ENCODE results near the gene LRP1-AS.
A peak's percentile ranks its signal among the peaks of the same experiment; 100 is the strongest.

Gene LRP1-AS

DNA sequence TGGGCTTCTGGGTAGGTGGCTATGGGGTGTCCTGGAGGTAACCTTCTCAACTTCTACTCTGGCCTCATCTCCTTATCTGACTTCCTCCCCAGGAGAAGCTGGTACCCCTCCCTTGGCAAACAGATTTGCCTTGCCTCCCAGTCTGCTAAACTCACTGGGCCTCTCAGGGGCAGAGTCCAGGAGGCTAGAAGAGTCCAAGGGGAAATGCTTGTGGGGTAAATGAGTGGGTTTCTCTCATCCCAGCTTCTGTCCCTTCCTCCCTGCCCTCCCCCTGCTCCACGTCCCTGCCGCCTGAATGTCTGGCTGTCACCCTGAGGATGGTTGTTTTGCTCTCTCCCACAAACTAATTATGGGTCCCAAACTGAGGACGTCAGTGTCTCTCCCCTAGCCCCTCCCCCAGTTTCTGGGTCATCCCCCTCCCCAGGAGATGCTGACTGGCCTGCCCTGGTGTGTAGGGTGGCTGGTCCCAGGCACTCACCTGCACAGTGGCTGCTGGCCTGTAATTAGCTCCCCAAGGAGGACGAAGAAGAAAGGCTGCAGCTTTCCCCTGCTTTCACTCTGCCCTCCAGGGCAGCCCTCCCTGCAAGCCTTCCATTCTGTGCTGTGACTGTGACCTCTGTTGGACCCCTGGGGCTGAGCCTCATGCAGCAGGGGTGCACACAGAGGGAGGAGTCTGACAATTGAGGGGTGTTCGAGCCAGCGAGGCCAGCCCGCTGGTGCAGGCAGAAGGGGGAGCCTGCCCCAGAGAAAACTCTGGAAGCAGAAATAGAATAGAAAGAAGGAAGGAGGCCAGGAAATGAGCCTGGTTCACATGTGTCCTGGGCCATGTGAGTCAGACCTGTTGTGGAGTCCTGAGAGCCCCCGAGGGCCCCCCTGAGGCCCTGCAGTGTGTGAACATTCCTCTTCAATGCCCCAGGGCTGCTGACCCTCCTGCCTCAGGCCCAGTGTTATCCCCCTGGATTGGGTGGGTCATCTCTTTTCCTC is at the start of gene LRP1-AS:
Gene LRP1-AS (minus strand): TSS at position 659 of the 984 bp plus-strand sequence.
- Histone ChIP-seq H3K4me3 (peak within 1 kb of the TSS in 6 of 10 experiments; percentile 30 to 63 (median 44); a peak in 10 of 20 replicates), H3K9ac (peak within 1 kb of the TSS; percentile 23 to 80 (median 76); a peak in 21 of 22 replicates), H3K4me2 (peak within 1 kb of the TSS; percentile 69 to 99 (median 96))

GRCh38 chr12:57196956-57197355 is 49.5 kb upstream of the LRP1-AS start:
- Histone ChIP-seq H3K27me3 (no peaks in the 10 kb centered on the region), H3K4me3 (no peak overlapping the region), H3K27ac (no peak overlapping the region), H3K4me1 (peaks cover 0 to 22% (median 20%) of the 10 kb centered on the region in 10 experiments; a peak in 16 of 20 replicates), H3K9me3 (replicated peaks in 1 of 11) (no peaks in the 10 kb centered on the region), H3K36me3 (peaks cover 33 to 100% (median 56%) of the 10 kb centered on the region in 11 experiments; a peak in 17 of 22 replicates), H4K20me1 (peaks cover 0 to 97% (median 22%) of the 10 kb centered on the region in 11 experiments; a peak in 14 of 22 replicates), H3K4me2 (peak overlapping the region in 3 of 11 experiments; percentile 54 to 76 (median 67); a peak in 4 of 22 replicates), H3K9ac (no peak overlapping the region)
- no peak for TF ChIP-seq Cebpa-rat (IDR thresholded peaks at IDR 0.05)

More for the DNA sequence above, at the start of gene LRP1-AS:
- peaks cover 0 to 52% (median 0%) of the 10 kb centered on the region in 11 experiments; a peak in 6 of 22 replicates for H4K20me1 ChIP-seq
- H3K27me3 ChIP-seq = no peaks in the 10 kb centered on the region
- H3K9me3 ChIP-seq (replicated peaks in 1 of 11) = no peaks in the 10 kb centered on the region
- no peak for TF ChIP-seq Cebpa-rat (IDR thresholded peaks at IDR 0.05)
- peak within 1 kb of the TSS; percentile 34 to 91 (median 85); a peak in 20 of 22 replicates for H3K27ac ChIP-seq
- H3K36me3 ChIP-seq = peaks cover 9 to 94% (median 37%) of the 10 kb centered on the region in 11 experiments; a peak in 19 of 22 replicates
- H3K4me1 ChIP-seq = peaks cover 51 to 100% (median 92%) of the 10 kb centered on the region in 10 experiments

DNA sequence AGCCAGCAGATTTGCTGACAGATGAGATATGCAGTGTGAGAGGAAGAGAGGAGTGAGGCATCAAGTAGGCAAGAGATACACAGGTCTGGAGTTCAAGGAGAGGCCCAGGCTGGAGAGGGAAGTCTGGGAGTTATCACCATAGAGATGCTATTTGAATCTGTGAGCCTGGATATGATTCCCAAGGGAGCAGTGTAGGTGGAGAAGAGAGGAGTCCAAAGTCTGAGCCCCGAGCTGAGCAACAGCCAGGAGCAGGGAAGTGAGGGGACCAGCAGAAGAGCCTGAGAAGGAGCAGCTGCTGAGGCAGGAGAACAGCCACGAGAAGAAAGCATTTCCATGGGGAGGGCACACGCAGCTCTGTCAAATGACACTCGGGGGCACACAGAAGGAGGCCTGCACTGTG is 49.0 kb upstream of the LRP1-AS start:
- Histone ChIP-seq H3K36me3 (peaks cover 33 to 100% (median 57%) of the 10 kb centered on the region in 11 experiments; a peak in 18 of 22 replicates), H3K4me2 (peak overlapping the region in 8 of 11 experiments; percentile 54 to 78 (median 72); a peak in 16 of 22 replicates), H3K4me1 (peaks cover 0 to 22% (median 20%) of the 10 kb centered on the region in 10 experiments; a peak in 16 of 20 replicates), H3K4me3 (no peak overlapping the region), H3K27me3 (no peaks in the 10 kb centered on the region), H3K9me3 (replicated peaks in 1 of 11) (no peaks in the 10 kb centered on the region), H3K9ac (no peak overlapping the region), H3K27ac (no peak overlapping the region), H4K20me1 (peaks cover 0 to 94% (median 22%) of the 10 kb centered on the region in 11 experiments; a peak in 14 of 22 replicates)
- no peak for TF ChIP-seq Cebpa-rat (IDR thresholded peaks at IDR 0.05)

GRCh38 chr12:57195611-57196371 is 48.4 kb upstream of the LRP1-AS start:
- no peaks in the 10 kb centered on the region for H3K27me3 ChIP-seq
- TF ChIP-seq Cebpa-rat (IDR thresholded peaks at IDR 0.05) = no peak
- no peaks in the 10 kb centered on the region for H3K9me3 ChIP-seq (replicated peaks in 1 of 11)
- peaks cover 33 to 100% (median 61%) of the 10 kb centered on the region in 11 experiments; a peak in 18 of 22 replicates for H3K36me3 ChIP-seq
- H3K4me3 ChIP-seq = no peak overlapping the region
- H3K9ac ChIP-seq = no peak overlapping the region
- peak overlapping the region in 9 of 11 experiments; percentile 37 to 78 (median 68); a peak in 18 of 22 replicates for H3K4me2 ChIP-seq
- peaks cover 0 to 94% (median 22%) of the 10 kb centered on the region in 11 experiments; a peak in 14 of 22 replicates for H4K20me1 ChIP-seq
- no peak overlapping the region for H3K27ac ChIP-seq
- peaks cover 0 to 22% (median 20%) of the 10 kb centered on the region in 10 experiments; a peak in 16 of 20 replicates for H3K4me1 ChIP-seq

DNA sequence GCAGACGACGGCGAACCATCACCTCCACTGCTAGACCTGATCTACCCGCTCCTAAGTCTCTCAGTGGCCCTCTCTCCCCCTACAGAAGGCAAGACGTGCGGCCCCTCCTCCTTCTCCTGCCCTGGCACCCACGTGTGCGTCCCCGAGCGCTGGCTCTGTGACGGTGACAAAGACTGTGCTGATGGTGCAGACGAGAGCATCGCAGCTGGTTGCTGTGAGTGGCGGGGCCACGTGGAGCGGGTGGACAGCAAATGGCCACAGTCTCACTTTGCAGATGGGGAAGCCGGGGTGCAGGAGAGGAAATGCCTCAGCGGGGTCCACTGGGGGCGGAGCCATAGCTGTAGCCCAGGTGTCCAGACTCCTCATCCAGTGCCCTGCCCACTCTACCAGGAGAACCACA is 47.8 kb upstream of the LRP1-AS start:
- Histone ChIP-seq H3K36me3 (peaks cover 33 to 100% (median 61%) of the 10 kb centered on the region in 11 experiments; a peak in 18 of 22 replicates), H3K9ac (no peak overlapping the region), H3K9me3 (replicated peaks in 1 of 11) (no peaks in the 10 kb centered on the region), H3K27ac (no peak overlapping the region), H4K20me1 (peaks cover 0 to 97% (median 22%) of the 10 kb centered on the region in 11 experiments; a peak in 14 of 22 replicates), H3K4me1 (peaks cover 0 to 22% (median 20%) of the 10 kb centered on the region in 10 experiments; a peak in 16 of 20 replicates), H3K4me3 (no peak overlapping the region), H3K4me2 (peak overlapping the region in 9 of 11 experiments; percentile 37 to 78 (median 68); a peak in 18 of 22 replicates), H3K27me3 (no peaks in the 10 kb centered on the region)
- TF ChIP-seq Cebpa-rat (IDR thresholded peaks at IDR 0.05) = no peak

DNA sequence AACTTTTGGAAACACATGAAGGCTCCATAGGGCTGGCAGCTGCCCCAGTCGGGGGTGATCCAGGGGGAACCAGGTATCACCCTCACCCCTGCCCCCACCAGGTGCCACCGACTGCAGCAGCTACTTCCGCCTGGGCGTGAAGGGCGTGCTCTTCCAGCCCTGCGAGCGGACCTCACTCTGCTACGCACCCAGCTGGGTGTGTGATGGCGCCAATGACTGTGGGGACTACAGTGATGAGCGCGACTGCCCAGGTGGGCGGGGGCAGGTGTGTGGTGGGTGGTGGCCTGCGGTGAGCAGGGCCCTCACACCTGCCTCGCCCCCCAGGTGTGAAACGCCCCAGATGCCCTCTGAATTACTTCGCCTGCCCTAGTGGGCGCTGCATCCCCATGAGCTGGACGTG is 46.8 kb upstream of the LRP1-AS start:
- Histone ChIP-seq H4K20me1 (peaks cover 0 to 98% (median 22%) of the 10 kb centered on the region in 11 experiments; a peak in 14 of 22 replicates), H3K27me3 (no peaks in the 10 kb centered on the region), H3K4me3 (no peak overlapping the region), H3K27ac (no peak overlapping the region), H3K4me2 (0 out of 22 replicates have a peak overlapping the region, but pooled peaks of 1 of the 11 experiments have one; percentile 12), H3K9me3 (replicated peaks in 1 of 11) (no peaks in the 10 kb centered on the region), H3K4me1 (peaks cover 0 to 22% (median 20%) of the 10 kb centered on the region in 10 experiments; a peak in 16 of 20 replicates), H3K9ac (no peak overlapping the region), H3K36me3 (peaks cover 27 to 100% (median 52%) of the 10 kb centered on the region in 11 experiments; a peak in 18 of 22 replicates)
- TF ChIP-seq Cebpa-rat (IDR thresholded peaks at IDR 0.05) = no peak

GRCh38 chr12:57193706-57194245 is 46.4 kb upstream of the LRP1-AS start:
- H3K9ac ChIP-seq = no peak overlapping the region
- no peaks in the 10 kb centered on the region for H3K9me3 ChIP-seq (replicated peaks in 1 of 11)
- no peaks in the 10 kb centered on the region for H3K27me3 ChIP-seq
- no peak overlapping the region for H3K4me3 ChIP-seq
- peaks cover 27 to 100% (median 48%) of the 10 kb centered on the region in 11 experiments; a peak in 18 of 22 replicates for H3K36me3 ChIP-seq
- peaks cover 0 to 22% (median 20%) of the 10 kb centered on the region in 10 experiments; a peak in 16 of 20 replicates for H3K4me1 ChIP-seq
- no peak overlapping the region for H3K4me2 ChIP-seq
- H4K20me1 ChIP-seq = peaks cover 0 to 98% (median 22%) of the 10 kb centered on the region in 11 experiments; a peak in 14 of 22 replicates
- H3K27ac ChIP-seq = no peak overlapping the region
- no peak for TF ChIP-seq Cebpa-rat (IDR thresholded peaks at IDR 0.05)

DNA sequence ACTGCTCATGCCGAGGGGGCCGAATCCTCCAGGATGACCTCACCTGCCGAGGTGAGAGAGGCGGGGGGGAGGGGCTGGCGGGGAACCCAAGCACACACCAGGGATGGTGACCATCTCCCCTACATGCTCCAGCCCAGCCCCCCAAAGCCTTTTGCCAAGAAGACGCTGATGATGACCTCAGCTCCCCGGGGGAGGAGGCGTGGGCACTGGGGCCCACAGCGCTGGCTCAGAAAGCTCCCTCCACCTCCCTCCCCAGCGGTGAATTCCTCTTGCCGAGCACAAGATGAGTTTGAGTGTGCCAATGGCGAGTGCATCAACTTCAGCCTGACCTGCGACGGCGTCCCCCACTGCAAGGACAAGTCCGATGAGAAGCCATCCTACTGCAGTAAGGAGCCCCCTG is 45.5 kb upstream of the LRP1-AS start:
- Histone ChIP-seq H3K4me1 (peaks cover 0 to 22% (median 21%) of the 10 kb centered on the region in 10 experiments; a peak in 16 of 20 replicates), H3K4me3 (no peak overlapping the region), H3K36me3 (peaks cover 21 to 100% (median 44%) of the 10 kb centered on the region in 11 experiments; a peak in 18 of 22 replicates), H3K27ac (no peak overlapping the region), H4K20me1 (peaks cover 0 to 97% (median 22%) of the 10 kb centered on the region in 11 experiments; a peak in 14 of 22 replicates), H3K9me3 (replicated peaks in 1 of 11) (no peaks in the 10 kb centered on the region), H3K4me2 (no peak overlapping the region), H3K27me3 (no peaks in the 10 kb centered on the region), H3K9ac (no peak overlapping the region)
- TF ChIP-seq Cebpa-rat (IDR thresholded peaks at IDR 0.05) = no peak
